GM12878 (cell line): ENCODE results near the gene TMED6. TPM values are rescaled to one million over a fixed set of nuclear protein-coding genes. Genes with fewer than 3 reads are reported as not detected.

ENCODE experiments used
- ATAC-seq: fragments of 200-7000 bp; cut with Tn5 transposase; 3 replicates; pipeline ENCODE4 v1.9.1; 2020; ENCODE audit warnings: mild to moderate bottlenecking, moderate library complexity
- BruUV-seq: library from RNA; stranded (reverse); fragments of 400-500 nt; replicated peaks from 2 replicates; lab custom pipeline; 2021; lab: Mats Ljungman, UMichigan
- CTCF ChIA-PET: fragments of 300-600 bp; sonication (Branson Sonifier 250); formaldehyde crosslinking; extraction: SDS; loops from one replicate; lab custom pipeline; 2021; ENCODE audit warnings: inconsistent platforms; lab: Yijun Ruan, JAX
- POLR2A ChIA-PET: fragments of 350-600 bp; formaldehyde crosslinking; extraction: SDS; loops from one replicate; lab custom pipeline; 2021; ENCODE audit warnings: inconsistent platforms; lab: Charles Lee
- RAD21 ChIA-PET: fragments of 300-600 bp; sonication (Branson Sonifier 250); formaldehyde crosslinking; loops from one replicate; lab custom pipeline; 2023; ENCODE audit warnings: antibody characterized with exemption; ENCODE audit not compliant: unreplicated experiment; lab: Charles Lee
- SMC1A ChIA-PET: fragments of 300-600 bp; sonication (Branson Sonifier 250); formaldehyde crosslinking; loops from one replicate; lab custom pipeline; 2023; ENCODE audit not compliant: unreplicated experiment, uncharacterized antibody; lab: Charles Lee
- DNase-seq: peaks from one replicate; pipeline ENCODE4 v3.0.0-alpha.2; 2011; ENCODE audit warnings: low read depth, low spot score
- FAIRE-seq: peaks from 3 replicates; lab custom pipeline; 2011; peaks lifted over from hg19 to GRCh38; lab: Jason Lieb, UNC
- H2AFZ ChIP-seq: 2 replicates; pipeline ENCODE4 v1.6.0; 2011; ENCODE audit warnings: low read depth, low read length, control low read depth; ENCODE audit not compliant: control insufficient read depth
- H3K27ac ChIP-seq: 2 replicates; pipeline ENCODE4 v1.5.1; 2011; ENCODE audit warnings: control low read depth; ENCODE audit not compliant: control insufficient read depth, insufficient read depth
- H3K27me3 ChIP-seq, 2 experiments: replicated peaks in 1 of 2; 2 replicates each; pipeline versions ENCODE4 v1.6.0 to v1.6.1; 2011; ENCODE audit warnings: low read length in 1 of 2; ENCODE audit not compliant: control insufficient read depth in 2 of 2, insufficient read depth in 2 of 2
- H3K36me3 ChIP-seq, 2 experiments: 2 replicates each; pipeline ENCODE4 v1.5.1; 2011; ENCODE audit warnings: low read length in 1 of 2; ENCODE audit not compliant: control insufficient read depth in 2 of 2, insufficient read depth in 2 of 2
- H3K4me1 ChIP-seq: 2 replicates; pipeline ENCODE4 v1.6.1; 2011; ENCODE audit warnings: mild to moderate bottlenecking, low read length, moderate library complexity, mixed read lengths; ENCODE audit not compliant: control insufficient read depth, insufficient read depth
- H3K4me2 ChIP-seq: 2 replicates; pipeline ENCODE4 v1.6.0; 2011; ENCODE audit warnings: control low read depth; ENCODE audit not compliant: control insufficient read depth, insufficient read depth
- H3K4me3 ChIP-seq: fragments of 200-600 bp; sonication (generic); 2 replicates; pipeline ENCODE4 v1.5.1; 2016
- H3K79me2 ChIP-seq: 2 replicates; pipeline ENCODE4 v1.6.0; 2011; ENCODE audit warnings: low read length; ENCODE audit not compliant: control insufficient read depth, insufficient read depth
- H3K9ac ChIP-seq: 2 replicates; pipeline ENCODE4 v1.8.0; 2011; ENCODE audit warnings: low read length, control low read depth, mixed read lengths; ENCODE audit not compliant: control insufficient read depth, insufficient read depth
- H3K9me3 ChIP-seq: replicated peaks from 3 replicates; pipeline ENCODE4 v1.5.1; 2011; ENCODE audit warnings: mild to moderate bottlenecking, low read length; ENCODE audit not compliant: control insufficient read depth, insufficient read depth
- H4K20me1 ChIP-seq: 2 replicates; pipeline ENCODE4 v1.6.0; 2011; ENCODE audit not compliant: control insufficient read depth, insufficient read depth
- CREB1 ChIP-seq: IDR thresholded peaks from 2 replicates; pipeline ENCODE4 v1.6.1; 2012; ENCODE audit warnings: low read depth, mild to moderate bottlenecking, inconsistent platforms
- EED ChIP-seq: sonication (generic); IDR thresholded peaks from 2 replicates; pipeline ENCODE4 v1.6.1; 2016; ENCODE audit warnings: antibody characterized with exemption, low read depth
- MAX ChIP-seq: IDR thresholded peaks from 2 replicates; pipeline ENCODE4 v1.6.1; 2012; ENCODE audit warnings: low read depth, low read length, improper control_type of control experiment
- MEF2A ChIP-seq: IDR thresholded peaks from 2 replicates; pipeline ENCODE4 v1.6.1; 2011; ENCODE audit warnings: low read depth, mild to moderate bottlenecking, low read length, moderate library complexity; ENCODE audit not compliant: insufficient read depth
- NBN ChIP-seq: fragments of 450-650 bp; IDR thresholded peaks from 2 replicates; pipeline ENCODE4 v1.6.1; 2016
- RAD51 ChIP-seq: fragments of 450-650 bp; IDR thresholded peaks from 2 replicates; pipeline ENCODE4 v1.6.1; 2016; ENCODE audit warnings: moderate library complexity, mild to moderate bottlenecking, inconsistent platforms
- SKIL ChIP-seq: fragments of 450-650 bp; IDR thresholded peaks from 2 replicates; pipeline ENCODE4 v1.6.1; 2017; ENCODE audit warnings: mild to moderate bottlenecking, low read depth, inconsistent platforms; ENCODE audit not compliant: poor library complexity, severe bottlenecking
- TCF7 ChIP-seq: IDR thresholded peaks from 2 replicates; pipeline ENCODE4 v1.6.1; 2014; ENCODE audit warnings: antibody characterized with exemption, borderline replicate concordance
- USF1 ChIP-seq: IDR thresholded peaks from 2 replicates; pipeline ENCODE4 v1.6.1; 2011; ENCODE audit warnings: borderline replicate concordance, low read depth, mild to moderate bottlenecking, moderate library complexity, mixed read lengths, low read length; ENCODE audit not compliant: insufficient read depth; ENCODE audit errors: extremely low read length
- WGBS: methylation state at CpG from one replicate; pipeline ENCODE4 v1.1.6; 2016; ENCODE audit warnings: low lambda C conversion rate; ENCODE audit not compliant: insufficient replicate concordance, insufficient coverage; ENCODE audit errors: missing lambda C conversion rate; 5-methylcytosine and 5-hydroxymethylcytosine counted together
- in situ Hi-C: fragments of 300-500 bp; cut with MboI; formaldehyde crosslinking; loops from 9 replicates; pipeline ENCODE4 v1.14.3; 2018; ENCODE audit warnings: mixed read lengths
- intact Hi-C: fragments of 100-400 bp; cut with micrococcal nuclease; formaldehyde crosslinking; loops from one replicate; pipeline ENCODE4 v1.14.2; 2022; ENCODE audit not compliant: unreplicated experiment
- polyA plus RNA-seq, 11 experiments: library from polyadenylated mRNA; depleted of rRNA in 4 of 11; unstranded in 6 of 11; stranded (reverse) in 5 of 11; fragments of >200 nt; fragmentation: Nextera tagmentation in 4 of 11; fragmentation: Illumina TruSeq in 1 of 11; extraction: Ambion mirVana in 4 of 11; extraction: Trizol in 1 of 11; gene quantifications; 1 replicate in 1 of 11; 2 replicates in 10 of 11; pipeline versions ENCODE4 v1.2.1 to v1.2.3, GENCODE V29; 2011 to 2016; ENCODE audit warnings: inconsistent platforms in 2 of 11, missing spikeins in 2 of 11, low read depth in 1 of 11
- total RNA-seq, 4 experiments: library from RNA; depleted of rRNA in 3 of 4; stranded (reverse); fragments of >200 nt in 3 of 4; fragmentation: Illumina TruSeq in 1 of 4; extraction: Trizol in 1 of 4; gene quantifications; 2 replicates each; pipeline versions ENCODE4 v1.2.1 to v1.2.3, GENCODE V29; 2013 to 2021
- TF ChIP-seq, protein P1 (sequence below), 3 experiments: IDR thresholded peaks in 2 of 3; conservative IDR thresholded peaks in 1 of 3; 2 replicates each; pipeline ENCODE4 v1.5.1; 2011; ENCODE audit warnings: low read depth in 3 of 3, low read length in 3 of 3, mild to moderate bottlenecking in 3 of 3, control low read depth in 2 of 3, moderate library complexity in 2 of 3, inconsistent platforms in 1 of 3, mixed read lengths in 1 of 3; ENCODE audit not compliant: control insufficient read depth in 2 of 3, insufficient read depth in 1 of 3; ENCODE audit errors: extremely low read depth in 1 of 3

The TMED6 gene
- total and polyA plus RNA-seq, 10 of the 15 experiments (the other 5 are each of a cell fraction or from before 2014, with no cell fraction given) = 0.27 to 1.7 (median 0.78) TPM

GRCh38 chr16:69396187-69397061 lies 44.8 kb upstream of the TMED6 start:
- POLR2A ChIA-PET = interaction anchor here (0.6 to 2.2 kb wide), 8 partner anchors 60 to 366 kb away, joined by 3 to 12 read pairs (median 3); partner anchors contain the start of genes NOB1 and WWP2
- intact Hi-C loops (loop anchor here (1.0 to 10.0 kb wide), 5 partner anchors 73 to 358 kb away; partner anchors contain the start of gene NOB1), in situ Hi-C loops (loop anchor here (5.0 kb wide), 1 partner anchor 356 kb away; the partner anchor contains the start of gene NOB1)
- no peaks in the 10 kb centered on the region for H3K9me3 ChIP-seq
- no peaks in the 10 kb centered on the region for H3K79me2 ChIP-seq
- WGBS = 44% methylated on average over 13 of the region's 13 CpGs
- H2AFZ ChIP-seq = peak overlapping the region; percentile 84
- no peaks in the 10 kb centered on the region for H4K20me1 ChIP-seq
- no peak overlapping the region for H3K4me3 ChIP-seq
- ATAC-seq (peak; percentile 79), FAIRE-seq (peak; percentile 84), DNase-seq (peak; percentile 45)
- H3K27ac ChIP-seq = no peak overlapping the region
- no peaks in the 10 kb centered on the region for H3K27me3 ChIP-seq
- CTCF ChIA-PET = interaction anchor here (0.6 to 4.9 kb wide), 83 partner anchors 8 to 844 kb away, joined by 3 to 108 read pairs (median 5); partner anchors contain the start of genes CYB5B, NOB1, NQO1 and WWP2
- no peak overlapping the region for H3K9ac ChIP-seq
- peak overlapping the region; percentile 49 for H3K4me2 ChIP-seq
- no TSS peak for BruUV-seq
- no peaks in the 10 kb centered on the region for H3K36me3 ChIP-seq
- RAD21 ChIA-PET = interaction anchor here (0.5 to 5.0 kb wide), 59 partner anchors 8 to 534 kb away, joined by 3 to 51 read pairs (median 5); partner anchors contain the start of genes COG8, CYB5B, NFAT5 and NOB1
- SMC1A ChIA-PET = interaction anchor here (0.7 to 5.9 kb wide), 73 partner anchors 9 to 1302 kb away, joined by 3 to 45 read pairs (median 5); partner anchors contain the start of genes CYB5B, NOB1, NQO1 and WWP2
- H3K4me1 ChIP-seq = no peaks in the 10 kb centered on the region
- TF ChIP-seq RAD51 = 0 out of 2 replicates have a peak, but pooled peaks have one; percentile 14
- 0 out of 2 replicates have a peak, but pooled peaks have one; percentile 14 for TF ChIP-seq TCF7
- peak; percentile 69 for TF ChIP-seq NBN
- no peak for TF ChIP-seq USF1
- TF ChIP-seq CREB1 = peak; percentile 81
- TF ChIP-seq, protein P1, sequence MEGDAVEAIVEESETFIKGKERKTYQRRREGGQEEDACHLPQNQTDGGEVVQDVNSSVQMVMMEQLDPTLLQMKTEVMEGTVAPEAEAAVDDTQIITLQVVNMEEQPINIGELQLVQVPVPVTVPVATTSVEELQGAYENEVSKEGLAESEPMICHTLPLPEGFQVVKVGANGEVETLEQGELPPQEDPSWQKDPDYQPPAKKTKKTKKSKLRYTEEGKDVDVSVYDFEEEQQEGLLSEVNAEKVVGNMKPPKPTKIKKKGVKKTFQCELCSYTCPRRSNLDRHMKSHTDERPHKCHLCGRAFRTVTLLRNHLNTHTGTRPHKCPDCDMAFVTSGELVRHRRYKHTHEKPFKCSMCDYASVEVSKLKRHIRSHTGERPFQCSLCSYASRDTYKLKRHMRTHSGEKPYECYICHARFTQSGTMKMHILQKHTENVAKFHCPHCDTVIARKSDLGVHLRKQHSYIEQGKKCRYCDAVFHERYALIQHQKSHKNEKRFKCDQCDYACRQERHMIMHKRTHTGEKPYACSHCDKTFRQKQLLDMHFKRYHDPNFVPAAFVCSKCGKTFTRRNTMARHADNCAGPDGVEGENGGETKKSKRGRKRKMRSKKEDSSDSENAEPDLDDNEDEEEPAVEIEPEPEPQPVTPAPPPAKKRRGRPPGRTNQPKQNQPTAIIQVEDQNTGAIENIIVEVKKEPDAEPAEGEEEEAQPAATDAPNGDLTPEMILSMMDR (IDR thresholded peaks at IDR 0.05 in 2 of 3, conservative IDR thresholded peaks at IDR 0.05 in 1 of 3; ENCODE audit: control insufficient read depth in 2 of 3, extremely low read depth in 1 of 3, insufficient read depth in 1 of 3, low read depth in 3 of 3, low read length in 3 of 3) = peak; percentile 42 to 62 (median 51); a peak in 4 of 6 replicates
- TF ChIP-seq MAX = no peak
- no peak for TF ChIP-seq EED
- TF ChIP-seq SKIL = peak; percentile 38
- TF ChIP-seq MEF2A = no peak
